ENCODE measurements around the gene C2CD4D.

C2CD4D gene

GRCh38 chr1:151814971-151815545, 24.6 kb downstream of the C2CD4D start:
- DNase-seq (ENCODE audit: low read depth in 2 of 2, low spot score in 1 of 2), result no peak

GRCh38 chr1:151814426-151814825, 25.2 kb downstream of the C2CD4D start:
- DNase-seq (ENCODE audit: low read depth in 2 of 2, low spot score in 1 of 2), result no peak

- no peak for DNase-seq (ENCODE audit: low read depth in 2 of 2, low spot score in 1 of 2)
These were observed 26.2 kb downstream of the C2CD4D start for GRCh38 chr1:151813271-151813977.

- DNase-seq (ENCODE audit: low read depth in 2 of 2, low spot score in 1 of 2), result no peak
These were observed 28.4 kb downstream of the C2CD4D start for GRCh38 chr1:151811181-151811580.

- DNase-seq (ENCODE audit: low read depth in 2 of 2, low spot score in 1 of 2), result no peak
These were observed 29.5 kb downstream of the C2CD4D start for GRCh38 chr1:151809985-151810556.

- no peak for DNase-seq (ENCODE audit: low read depth in 2 of 2, low spot score in 1 of 2)
These were observed 30.2 kb downstream of the C2CD4D start for GRCh38 chr1:151809290-151809984.

- DNase-seq (ENCODE audit: low read depth in 2 of 2, low spot score in 1 of 2), result no peak
These were observed 31.9 kb downstream of the C2CD4D start for GRCh38 chr1:151807766-151808165.

- no peak for DNase-seq (ENCODE audit: low read depth in 2 of 2, low spot score in 1 of 2)
These were observed 32.5 kb downstream of the C2CD4D start for GRCh38 chr1:151807131-151807530.

- DNase-seq (ENCODE audit: low read depth in 2 of 2, low spot score in 1 of 2), result no peak
These were observed 33.5 kb downstream of the C2CD4D start for GRCh38 chr1:151806170-151806569.

GRCh38 chr1:151805066-151805820, 34.4 kb downstream of the C2CD4D start, which contains the start of gene LINGO4:
TSS of gene LINGO4 (minus strand) at chr1:151805419. CDS start at chr1:151802704, 2,715 bp downstream.
- no peak for DNase-seq (ENCODE audit: low read depth in 2 of 2, low spot score in 1 of 2)

- DNase-seq (ENCODE audit: low read depth in 2 of 2, low spot score in 1 of 2), result no peak
These were observed 35.7 kb downstream of the C2CD4D start for GRCh38 chr1:151803915-151804314.

- no peak for DNase-seq (ENCODE audit: low read depth in 2 of 2, low spot score in 1 of 2)
These were observed 36.5 kb downstream of the C2CD4D start for GRCh38 chr1:151803164-151803563.

GRCh38 chr1:151802372-151802771, 37.2 kb downstream of the C2CD4D start:
- DNase-seq (ENCODE audit: low read depth in 2 of 2, low spot score in 1 of 2), result no peak

- DNase-seq (ENCODE audit: low read depth in 2 of 2, low spot score in 1 of 2), result no peak
These were observed 37.8 kb downstream of the C2CD4D start for GRCh38 chr1:151801846-151802245.

GRCh38 chr1:151801310-151801820, 38.3 kb downstream of the C2CD4D start:
- DNase-seq (ENCODE audit: low read depth in 2 of 2, low spot score in 1 of 2), result no peak

- DNase-seq (ENCODE audit: low read depth in 2 of 2, low spot score in 1 of 2), result no peak
These were observed 38.8 kb downstream of the C2CD4D start for GRCh38 chr1:151800830-151801229.

- no peak for DNase-seq (ENCODE audit: low read depth in 2 of 2, low spot score in 1 of 2)
These were observed 40.2 kb downstream of the C2CD4D start for GRCh38 chr1:151799179-151800022.

GRCh38 chr1:151798571-151798970, 41.0 kb downstream of the C2CD4D start:
- DNase-seq (ENCODE audit: low read depth in 2 of 2, low spot score in 1 of 2), result no peak

- peak in 1 of 2 donors; percentile 0 for DNase-seq (ENCODE audit: low read depth in 2 of 2, low spot score in 1 of 2)
These were observed 48.5 kb downstream of the C2CD4D start for GRCh38 chr1:151790940-151791651.
